GM23338 (cell line): ENCODE measurements around the gene SCAND1. TPM values are rescaled to one million over a fixed set of nuclear protein-coding genes. Genes with fewer than 3 reads are reported as not detected.

Experiments
- ATAC-seq: fragments of 200-7000 bp; cut with Tn5 transposase; 3 replicates; pipeline ENCODE4 v1.9.1; 2020
- DNase-seq: peaks from one replicate; pipeline ENCODE4 v3.0.0-alpha.2; 2015; ENCODE audit warnings: low spot score
- H2AFZ ChIP-seq: fragments of 200-600 bp; sonication (generic); 2 replicates; pipeline ENCODE4 v1.8.0; 2016; ENCODE audit warnings: antibody characterized with exemption, mild to moderate bottlenecking, moderate library complexity
- H3F3A ChIP-seq: fragments of 200-600 bp; sonication (generic); replicated peaks from 2 replicates; pipeline ENCODE4 v1.8.0; 2017; ENCODE audit warnings: antibody characterized with exemption, mixed run types, low read depth
- H3K27ac ChIP-seq: fragments of 200-600 bp; sonication (generic); 2 replicates; pipeline ENCODE4 v1.6.1; 2016; ENCODE audit warnings: low read depth
- H3K27me3 ChIP-seq: fragments of 200-600 bp; sonication (generic); 2 replicates; pipeline ENCODE4 v1.8.0; 2016; ENCODE audit warnings: mild to moderate bottlenecking, mixed run types, moderate library complexity; ENCODE audit not compliant: insufficient read depth
- H3K36me3 ChIP-seq: fragments of 200-600 bp; sonication (generic); 2 replicates; pipeline ENCODE4 v1.8.0; 2016; ENCODE audit warnings: mild to moderate bottlenecking; ENCODE audit not compliant: insufficient read depth
- H3K4me1 ChIP-seq: fragments of 200-600 bp; sonication (generic); 2 replicates; pipeline ENCODE4 v1.8.0; 2016; ENCODE audit warnings: mild to moderate bottlenecking, moderate library complexity; ENCODE audit not compliant: insufficient read depth
- H3K4me2 ChIP-seq: fragments of 200-600 bp; sonication (generic); 2 replicates; pipeline ENCODE4 v1.7.1; 2017; ENCODE audit warnings: mixed run types
- H3K4me3 ChIP-seq: fragments of 200-600 bp; sonication (generic); 2 replicates; pipeline ENCODE4 v1.6.1; 2016; ENCODE audit warnings: mixed run types
- H3K79me2 ChIP-seq: fragments of 200-600 bp; sonication (generic); replicated peaks from 2 replicates; pipeline ENCODE4 v1.8.0; 2017; ENCODE audit warnings: mild to moderate bottlenecking; ENCODE audit not compliant: insufficient read depth
- H3K9me2 ChIP-seq: fragments of 200-600 bp; sonication (generic); 2 replicates; pipeline ENCODE4 v1.8.0; 2017; ENCODE audit not compliant: insufficient read depth
- H4K20me1 ChIP-seq: fragments of 200-600 bp; sonication (generic); replicated peaks from 2 replicates; pipeline ENCODE4 v1.8.0; 2017; ENCODE audit warnings: mild to moderate bottlenecking; ENCODE audit not compliant: insufficient read depth
- H3K27ac Mint-ChIP-seq: 2 replicates; pipeline ENCODE4 v1.8.0; 2020; ENCODE audit warnings: inconsistent platforms, mild to moderate bottlenecking, moderate library complexity, mixed read lengths
- H3K27me3 Mint-ChIP-seq: 3 replicates; pipeline ENCODE4 v1.8.0; 2022; ENCODE audit warnings: low read depth, mild to moderate bottlenecking, moderate library complexity, mixed read lengths, inconsistent platforms; ENCODE audit not compliant: insufficient read depth, poor library complexity
- H3K36me3 Mint-ChIP-seq: 3 replicates; pipeline ENCODE4 v1.8.0; 2021; ENCODE audit warnings: low read depth, mild to moderate bottlenecking, inconsistent platforms, moderate library complexity, mixed read lengths
- H3K4me1 Mint-ChIP-seq: 3 replicates; pipeline ENCODE4 v1.8.0; 2020; ENCODE audit warnings: mild to moderate bottlenecking, inconsistent platforms, mixed read lengths
- H3K4me3 Mint-ChIP-seq: 3 replicates; pipeline ENCODE4 v1.8.0; 2021; ENCODE audit warnings: moderate library complexity, mild to moderate bottlenecking, inconsistent platforms, mixed read lengths
- H3K9me3 Mint-ChIP-seq: 3 replicates; pipeline ENCODE4 v1.8.0; 2020; ENCODE audit warnings: moderate library complexity, mild to moderate bottlenecking, inconsistent platforms, mixed read lengths
- CREB1 ChIP-seq: fragments of 250-450 bp; sonication (Bioruptor Pico); IDR thresholded peaks from 2 replicates; pipeline ENCODE4 v1.5.0; 2020; ENCODE audit warnings: low read depth, mild to moderate bottlenecking, moderate library complexity
- EZH2phosphoT487 ChIP-seq: fragments of 200-600 bp; sonication (generic); IDR thresholded peaks from one replicate; pipeline ENCODE4 v1.8.1; 2018; ENCODE audit warnings: antibody characterized with exemption; ENCODE audit not compliant: unreplicated experiment
- JUNB ChIP-seq: IDR thresholded peaks from one replicate; pipeline ENCODE4 v1.6.1; 2016; ENCODE audit warnings: antibody characterized with exemption; ENCODE audit not compliant: unreplicated experiment
- POLR2AphosphoS5 ChIP-seq: IDR thresholded peaks from 2 replicates; pipeline ENCODE4 v1.6.1; 2016; ENCODE audit warnings: antibody characterized with exemption, low read depth
- STAT1 ChIP-seq: IDR thresholded peaks from one replicate; pipeline ENCODE4 v1.6.1; 2016; ENCODE audit warnings: antibody characterized with exemption; ENCODE audit not compliant: unreplicated experiment
- ZNF114 ChIP-seq: fragments of 250-450 bp; sonication (Bioruptor Pico); IDR thresholded peaks from 2 replicates; pipeline ENCODE4 v1.5.0; 2020; ENCODE audit warnings: mild to moderate bottlenecking, moderate library complexity
- ZNF331 ChIP-seq: fragments of 250-450 bp; sonication (Bioruptor Pico); IDR thresholded peaks from 2 replicates; pipeline ENCODE4 v1.5.0; 2020; ENCODE audit warnings: low read depth, mild to moderate bottlenecking, moderate library complexity
- polyA plus RNA-seq: library from polyadenylated mRNA; unstranded; fragments of >200 nt; fragmentation: Nextera tagmentation; extraction: Ambion mirVana; gene quantifications from 2 replicates; pipeline ENCODE4 v1.2.1, GENCODE V29; 2016
- total RNA-seq: library from RNA; depleted of rRNA; stranded (reverse); fragments of >200 nt; shearing (Covaris generic); gene quantifications from 2 replicates; pipeline ENCODE4 v1.2.3, GENCODE V29; 2014
- TF ChIP-seq, protein P1 (sequence below), 2 experiments: fragments of 200-600 bp in 1 of 2; sonication (generic) in 1 of 2; conservative IDR thresholded peaks; 2 replicates each; pipeline versions ENCODE4 v1.5.1 to v1.6.1; 2016 to 2017; ENCODE audit warnings: antibody characterized with exemption in 2 of 2, low read depth in 2 of 2, mild to moderate bottlenecking in 2 of 2, moderate library complexity in 1 of 2
- TF ChIP-seq, protein P2 (sequence below): IDR thresholded peaks from 2 replicates; pipeline ENCODE4 v1.6.1; 2016; ENCODE audit warnings: antibody characterized with exemption

SCAND1 gene
- total and polyA plus RNA-seq, 2 experiments from 2014 or later: 118 to 245 TPM

DNA sequence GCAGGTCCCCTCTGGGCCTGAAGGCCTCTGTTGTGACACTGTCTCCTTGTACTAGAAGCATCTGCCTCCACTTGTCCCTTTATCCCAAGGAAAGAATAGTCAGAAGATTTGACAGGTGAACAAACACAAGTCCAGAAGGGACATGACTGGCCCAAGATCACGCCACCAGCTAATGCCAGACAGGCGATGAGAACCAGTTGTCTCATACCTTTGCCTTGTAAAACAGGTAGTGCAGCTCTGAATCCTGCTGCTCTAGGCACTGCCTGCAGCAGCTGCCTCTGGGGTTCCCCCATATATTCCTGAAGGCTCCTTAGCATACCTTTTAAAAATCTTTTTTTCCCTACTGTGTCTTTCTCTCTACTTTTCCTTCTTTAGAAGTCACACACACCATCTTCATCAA, 25.0 kb downstream of the SCAND1 start:
- no peaks in the 10 kb centered on the region for H3K27me3 ChIP-seq
- Mint-ChIP-seq H3K27me3 (peaks cover 2% of the 10 kb centered on the region), H3K9me3 (no peaks in the 10 kb centered on the region), H3K4me1 (peaks cover 7% of the 10 kb centered on the region), H3K27ac (no peak overlapping the region), H3K36me3 (peaks cover 44% of the 10 kb centered on the region), H3K4me3 (no peak overlapping the region)
- no peaks in the 10 kb centered on the region for H3F3A ChIP-seq
- DNase-seq (no peak), ATAC-seq (no peak)
- no peaks in the 10 kb centered on the region for H3K79me2 ChIP-seq
- H3K9me2 ChIP-seq: no peaks in the 10 kb centered on the region
- no peak overlapping the region for H3K27ac ChIP-seq
- no peak overlapping the region for H3K4me3 ChIP-seq
- H3K4me2 ChIP-seq: no peak overlapping the region
- no peaks in the 10 kb centered on the region; the same call in 1 of the 2 replicates for H4K20me1 ChIP-seq
- 0 out of 2 replicates have a peak, but pooled peaks cover 5% of the 10 kb centered on the region for H3K36me3 ChIP-seq
- peaks cover 2% of the 10 kb centered on the region; the same call in 1 of the 2 replicates for H3K4me1 ChIP-seq
- no peak overlapping the region for H2AFZ ChIP-seq
- TF ChIP-seq ZNF331 (CRISPR knock-in tag): no peak

DNA sequence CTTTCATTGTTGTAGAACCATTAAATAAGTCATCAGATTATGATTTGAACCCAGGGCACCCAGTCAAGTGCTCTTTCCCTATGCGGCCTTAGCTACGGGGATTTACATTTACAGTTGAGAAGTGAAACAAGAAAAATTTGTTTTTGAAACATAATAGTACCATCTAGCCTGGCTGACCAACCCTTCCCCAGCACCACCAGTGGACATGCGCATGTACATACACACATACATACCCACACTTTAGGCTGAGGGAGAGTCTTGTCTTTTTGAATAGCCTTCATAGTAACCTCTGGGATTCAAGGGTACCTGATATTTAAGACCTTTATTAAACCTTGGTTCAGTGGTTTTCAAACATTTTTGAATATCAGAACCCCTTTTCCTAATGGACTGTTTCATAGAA, 33.8 kb downstream of the SCAND1 start:
- H3K27ac ChIP-seq: no peak overlapping the region
- DNase-seq (no peak), ATAC-seq (no peak)
- Mint-ChIP-seq H3K4me3 (no peak overlapping the region), H3K36me3 (peaks cover 26% of the 10 kb centered on the region), H3K9me3 (no peaks in the 10 kb centered on the region), H3K27me3 (peaks cover 6% of the 10 kb centered on the region), H3K27ac (no peak overlapping the region), H3K4me1 (no peaks in the 10 kb centered on the region)
- no peaks in the 10 kb centered on the region for H3K4me1 ChIP-seq
- peaks cover 18% of the 10 kb centered on the region for H3K36me3 ChIP-seq
- no peaks in the 10 kb centered on the region for H3K27me3 ChIP-seq
- H2AFZ ChIP-seq: no peak overlapping the region
- H3K4me3 ChIP-seq: no peak overlapping the region
- TF ChIP-seq ZNF114: no peak
- TF ChIP-seq EZH2phosphoT487: no peak
- no peak for TF ChIP-seq STAT1
- TF ChIP-seq CREB1 (CRISPR knock-in tag): no peak
- TF ChIP-seq POLR2AphosphoS5: no peak
- H3K4me2 ChIP-seq: no peak overlapping the region
- H3K79me2 ChIP-seq: no peaks in the 10 kb centered on the region
- no peaks in the 10 kb centered on the region for H3F3A ChIP-seq
- H4K20me1 ChIP-seq: no peaks in the 10 kb centered on the region
- no peaks in the 10 kb centered on the region for H3K9me2 ChIP-seq

DNA sequence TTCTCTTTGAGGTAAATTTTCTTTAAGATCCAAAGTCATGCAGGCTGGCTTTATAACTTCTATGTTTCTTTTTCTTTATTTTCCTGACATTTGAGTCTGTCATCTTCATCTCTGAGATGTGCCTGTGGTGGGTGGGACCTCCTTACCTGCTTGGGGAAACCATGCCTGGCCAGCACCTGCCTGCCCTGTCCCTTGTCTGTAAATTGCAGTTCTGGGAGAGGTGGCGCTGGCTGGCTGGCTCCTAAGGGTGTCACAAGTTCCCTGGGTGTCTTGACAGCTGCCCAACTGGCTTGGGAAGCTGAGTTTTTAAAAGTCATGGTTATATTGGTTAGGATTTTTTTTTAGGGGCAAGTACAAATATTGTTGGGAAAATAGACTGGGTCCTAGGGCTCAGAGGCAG, 36.3 kb downstream of the SCAND1 start:
- H3K9me3 Mint-ChIP-seq: no peaks in the 10 kb centered on the region
- H3F3A ChIP-seq: no peaks in the 10 kb centered on the region
- H3K79me2 ChIP-seq: no peaks in the 10 kb centered on the region
- no peaks in the 10 kb centered on the region for H3K27me3 ChIP-seq
- H3K9me2 ChIP-seq: no peaks in the 10 kb centered on the region
- H3K4me3 Mint-ChIP-seq: no peak overlapping the region
- no peaks in the 10 kb centered on the region for H3K4me1 Mint-ChIP-seq
- no peak for DNase-seq
- no peak overlapping the region for H3K27ac ChIP-seq
- no peak for ATAC-seq
- no peaks in the 10 kb centered on the region for H3K4me1 ChIP-seq
- H3K4me2 ChIP-seq: no peak overlapping the region
- H2AFZ ChIP-seq: no peak overlapping the region
- no peak overlapping the region for H3K4me3 ChIP-seq
- peaks cover 38% of the 10 kb centered on the region for H3K36me3 Mint-ChIP-seq
- H4K20me1 ChIP-seq: no peaks in the 10 kb centered on the region; the same call in 1 of the 2 replicates
- peaks cover 26% of the 10 kb centered on the region for H3K36me3 ChIP-seq
- H3K27me3 Mint-ChIP-seq: peaks cover 6% of the 10 kb centered on the region
- no peak overlapping the region for H3K27ac Mint-ChIP-seq
- TF ChIP-seq JUNB (no peak), CREB1 (CRISPR knock-in tag) (no peak), STAT1 (no peak), EZH2phosphoT487 (no peak), ZNF331 (CRISPR knock-in tag) (no peak), POLR2AphosphoS5 (no peak)
- TF ChIP-seq, protein P1, sequence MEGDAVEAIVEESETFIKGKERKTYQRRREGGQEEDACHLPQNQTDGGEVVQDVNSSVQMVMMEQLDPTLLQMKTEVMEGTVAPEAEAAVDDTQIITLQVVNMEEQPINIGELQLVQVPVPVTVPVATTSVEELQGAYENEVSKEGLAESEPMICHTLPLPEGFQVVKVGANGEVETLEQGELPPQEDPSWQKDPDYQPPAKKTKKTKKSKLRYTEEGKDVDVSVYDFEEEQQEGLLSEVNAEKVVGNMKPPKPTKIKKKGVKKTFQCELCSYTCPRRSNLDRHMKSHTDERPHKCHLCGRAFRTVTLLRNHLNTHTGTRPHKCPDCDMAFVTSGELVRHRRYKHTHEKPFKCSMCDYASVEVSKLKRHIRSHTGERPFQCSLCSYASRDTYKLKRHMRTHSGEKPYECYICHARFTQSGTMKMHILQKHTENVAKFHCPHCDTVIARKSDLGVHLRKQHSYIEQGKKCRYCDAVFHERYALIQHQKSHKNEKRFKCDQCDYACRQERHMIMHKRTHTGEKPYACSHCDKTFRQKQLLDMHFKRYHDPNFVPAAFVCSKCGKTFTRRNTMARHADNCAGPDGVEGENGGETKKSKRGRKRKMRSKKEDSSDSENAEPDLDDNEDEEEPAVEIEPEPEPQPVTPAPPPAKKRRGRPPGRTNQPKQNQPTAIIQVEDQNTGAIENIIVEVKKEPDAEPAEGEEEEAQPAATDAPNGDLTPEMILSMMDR (conservative IDR thresholded peaks at IDR 0.05; ENCODE audit: low read depth in 2 of 2): no peak
- TF ChIP-seq, protein P2, sequence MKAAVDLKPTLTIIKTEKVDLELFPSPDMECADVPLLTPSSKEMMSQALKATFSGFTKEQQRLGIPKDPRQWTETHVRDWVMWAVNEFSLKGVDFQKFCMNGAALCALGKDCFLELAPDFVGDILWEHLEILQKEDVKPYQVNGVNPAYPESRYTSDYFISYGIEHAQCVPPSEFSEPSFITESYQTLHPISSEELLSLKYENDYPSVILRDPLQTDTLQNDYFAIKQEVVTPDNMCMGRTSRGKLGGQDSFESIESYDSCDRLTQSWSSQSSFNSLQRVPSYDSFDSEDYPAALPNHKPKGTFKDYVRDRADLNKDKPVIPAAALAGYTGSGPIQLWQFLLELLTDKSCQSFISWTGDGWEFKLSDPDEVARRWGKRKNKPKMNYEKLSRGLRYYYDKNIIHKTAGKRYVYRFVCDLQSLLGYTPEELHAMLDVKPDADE: no peak
